CD4-positive, alpha-beta T cell treated with Interleukin-21 for 1 hour (primary cell): ENCODE measurements around the gene FANCC.

Experiments used
- DNase-seq: peaks from one replicate; pipeline ENCODE4 v3.0.0-alpha.2; 2020

The FANCC gene

DNA sequence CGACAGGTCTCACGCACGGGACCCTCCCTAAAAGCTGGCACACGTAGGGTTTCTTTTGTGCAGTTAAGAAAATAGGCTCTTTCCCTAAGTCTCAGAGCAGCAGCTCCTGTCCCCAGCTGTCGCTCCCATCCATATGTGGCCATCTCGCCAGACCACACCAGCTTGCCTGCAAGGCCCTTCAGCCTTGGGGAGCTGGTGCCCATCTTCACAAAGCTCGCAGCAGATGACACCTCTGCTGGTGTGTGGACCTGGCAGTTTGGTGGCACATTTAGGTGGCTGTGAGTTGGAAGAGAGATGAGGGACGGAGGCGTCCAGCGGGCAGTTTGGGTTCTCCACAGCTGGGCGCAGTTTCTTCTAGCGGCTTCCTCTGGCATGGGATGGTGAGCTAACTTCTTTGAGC lies 239.0 kb downstream of the FANCC start:
- DNase-seq = no peak

DNA sequence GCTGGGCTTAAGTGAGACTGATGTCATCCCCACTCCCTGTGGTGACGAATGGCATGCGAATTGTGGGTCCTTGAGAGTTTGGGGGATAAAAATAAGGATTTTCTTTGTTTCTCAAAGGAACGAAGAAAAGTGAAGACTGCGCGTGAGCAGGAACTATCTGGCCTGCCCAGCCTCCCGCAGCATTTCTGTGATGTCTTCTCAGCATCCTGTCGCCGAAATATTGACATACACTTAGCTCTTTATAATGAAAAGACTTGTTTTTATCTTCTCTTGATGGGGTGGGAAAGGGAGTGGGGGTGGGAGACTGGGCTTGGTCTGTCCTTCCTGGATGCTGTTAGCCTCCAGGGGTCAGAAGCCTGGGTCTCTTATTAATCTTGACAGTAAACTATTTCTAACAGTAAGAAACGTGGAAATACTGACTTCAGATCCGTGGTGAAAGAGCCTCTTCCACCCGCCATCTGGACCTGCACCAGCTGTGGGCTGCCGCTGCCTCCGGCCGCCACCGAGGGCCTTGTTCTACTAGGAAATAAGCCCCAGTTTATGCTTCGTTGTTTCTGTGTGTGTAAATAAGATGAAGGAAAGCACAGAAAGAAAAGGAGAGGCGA lies 239.6 kb downstream of the FANCC start:
- no peak for DNase-seq

DNA sequence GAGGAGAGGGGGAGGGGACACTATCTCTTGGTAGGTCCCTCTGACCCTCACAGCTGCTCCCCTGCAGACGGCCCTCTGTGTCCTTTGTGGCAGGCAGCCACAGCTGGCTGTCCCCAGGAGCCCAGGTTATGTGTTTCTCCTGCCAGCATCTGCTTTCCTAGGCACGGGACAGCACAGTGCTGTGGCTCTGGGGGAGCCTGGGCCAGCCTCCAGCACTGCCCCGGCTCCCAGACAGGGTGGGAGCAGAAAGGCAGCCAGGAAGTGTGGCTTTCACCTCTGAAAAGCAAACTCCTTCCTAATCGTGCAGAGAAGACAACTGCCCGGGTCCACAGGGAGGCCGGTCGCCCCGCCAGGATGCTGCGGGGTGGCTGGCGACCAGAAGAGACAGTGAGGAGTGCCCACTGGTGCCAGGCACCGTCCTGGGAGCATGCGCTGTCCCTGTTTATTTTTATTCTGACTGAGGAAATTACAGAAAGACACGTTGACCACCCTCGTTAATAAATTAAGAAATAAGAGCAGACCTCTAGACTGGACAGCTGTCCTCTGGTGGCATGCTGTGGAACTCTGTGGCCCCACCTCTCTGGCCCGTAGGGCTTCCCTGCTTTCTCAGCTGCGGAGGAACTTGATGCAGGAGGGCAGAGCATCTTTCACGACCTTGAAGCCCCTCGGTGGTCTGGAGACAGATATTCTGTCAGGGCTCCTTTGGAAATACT lies 240.3 kb downstream of the FANCC start:
- no peak for DNase-seq

DNA sequence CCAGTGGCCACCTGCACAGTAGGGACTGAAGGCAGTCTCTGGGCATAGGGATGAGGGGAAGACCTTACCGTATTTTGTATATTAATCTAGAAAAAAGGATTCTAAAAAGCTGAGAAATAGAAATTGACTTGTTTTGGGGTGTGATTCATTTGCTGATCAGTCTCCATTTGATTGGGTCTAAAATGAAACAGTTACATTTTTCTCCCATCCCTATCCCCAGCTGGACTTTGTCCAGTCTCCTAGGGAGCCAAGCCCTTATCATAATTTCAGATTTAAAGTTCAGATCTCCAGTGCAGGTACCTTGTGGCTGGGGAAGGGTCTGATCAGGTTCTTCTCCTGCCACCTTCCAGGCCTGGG lies 240.8 kb downstream of the FANCC start:
- DNase-seq = no peak

DNA sequence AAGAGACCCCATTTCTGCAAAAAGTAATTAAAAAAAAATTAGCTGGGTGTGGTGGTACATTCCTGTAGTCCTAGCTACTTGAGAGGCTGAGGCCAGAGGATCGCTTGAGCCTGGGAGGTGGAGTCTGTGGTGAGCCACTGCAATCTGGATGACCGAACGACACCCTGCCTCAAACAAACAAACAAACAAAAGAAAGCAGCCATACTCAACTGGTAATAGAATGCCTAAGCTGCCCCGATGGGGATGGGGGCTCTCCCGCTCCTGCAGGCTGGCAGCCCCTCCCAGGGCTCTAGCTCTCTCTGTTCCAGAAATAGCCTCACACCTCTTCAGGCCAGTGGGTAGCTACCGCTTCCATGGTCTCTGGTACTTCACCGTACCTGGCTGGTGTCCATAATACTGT lies 241.8 kb downstream of the FANCC start:
- no peak for DNase-seq

DNA sequence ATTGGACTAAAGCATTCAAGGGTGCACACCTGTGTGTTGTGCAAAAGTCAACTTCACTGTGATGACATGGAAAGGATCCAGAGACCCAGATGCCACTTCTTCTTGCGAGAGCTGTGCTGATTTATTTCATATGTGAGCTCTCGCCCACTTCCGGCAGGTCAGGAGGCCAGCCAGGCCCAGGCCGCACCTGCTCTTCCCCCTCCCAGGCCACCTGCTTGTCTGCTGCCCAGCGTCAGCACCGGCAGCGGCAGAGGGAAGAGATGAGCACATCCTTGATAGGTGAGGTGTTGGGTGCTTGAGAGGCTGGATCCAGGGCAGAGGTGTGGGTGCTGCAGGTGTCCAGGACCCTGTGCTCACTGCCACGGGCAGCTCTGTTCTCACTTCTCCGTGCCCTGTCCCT lies 242.9 kb downstream of the FANCC start:
- no peak for DNase-seq

DNA sequence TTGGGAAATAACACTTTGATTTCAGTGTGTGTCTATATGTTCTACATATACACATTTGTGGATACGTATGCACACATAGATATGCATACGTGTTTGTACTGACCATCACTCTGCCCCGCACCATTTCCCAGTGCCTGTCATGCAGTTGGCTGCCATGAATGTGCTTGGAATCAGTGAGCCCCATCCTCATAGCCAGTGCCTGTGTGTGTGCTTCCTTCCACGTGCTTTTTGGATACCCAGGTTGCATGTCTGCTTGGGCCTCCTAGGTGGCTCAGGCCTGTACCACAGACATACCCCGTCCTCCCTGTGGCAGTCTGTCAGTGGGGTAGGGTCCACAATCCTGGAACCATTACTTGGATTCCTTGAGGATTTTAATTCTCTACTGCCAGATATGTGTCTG lies 243.6 kb downstream of the FANCC start:
- no peak for DNase-seq

DNA sequence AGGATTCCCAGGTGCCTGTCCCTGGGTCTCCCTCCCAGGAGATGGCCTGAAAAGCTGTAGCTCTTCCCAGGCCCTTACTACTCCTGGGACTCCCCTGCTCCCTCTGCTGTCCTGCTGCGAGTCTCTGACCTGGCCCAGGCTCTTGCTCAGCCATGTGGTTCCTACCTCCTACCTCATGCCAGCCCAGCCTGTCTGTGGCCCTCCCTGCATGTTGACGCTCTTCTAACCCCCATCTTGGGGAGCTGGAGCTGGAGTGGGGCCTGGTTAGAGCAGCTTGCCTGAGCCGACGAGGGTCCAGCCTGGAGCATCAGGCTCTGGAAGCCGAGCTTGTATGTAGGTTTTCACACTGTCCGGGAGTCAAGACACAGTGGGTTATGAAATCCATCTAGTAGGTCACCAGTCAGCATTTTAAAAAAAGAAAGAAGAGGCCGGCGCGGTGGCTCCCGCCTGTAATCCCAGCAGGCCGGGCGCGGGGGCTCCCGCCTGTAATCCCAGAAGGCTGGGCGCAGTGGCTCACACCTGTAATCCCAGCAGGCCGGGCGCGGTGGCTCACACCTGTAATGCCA lies 244.4 kb downstream of the FANCC start:
- DNase-seq = no peak

DNA sequence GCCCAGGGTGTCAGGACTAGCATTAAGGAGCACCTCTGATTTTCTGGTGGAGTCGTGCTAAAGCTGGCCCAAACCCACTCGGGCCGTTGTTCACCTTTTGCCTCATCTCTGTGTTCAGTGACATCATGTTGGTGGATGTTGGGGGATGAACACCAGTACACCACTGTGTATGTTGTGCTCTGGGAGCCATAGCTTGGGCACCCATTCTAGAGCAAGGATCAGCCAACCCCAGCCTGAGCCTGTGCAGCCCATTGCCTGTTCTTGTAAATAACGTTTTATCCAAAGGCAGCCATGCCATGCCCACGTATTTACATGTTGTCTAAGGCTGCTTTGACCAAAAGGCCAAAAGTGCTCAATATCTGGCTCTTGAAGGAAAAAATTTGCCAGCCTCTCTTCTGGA lies 245.6 kb downstream of the FANCC start:
- DNase-seq = no peak

DNA sequence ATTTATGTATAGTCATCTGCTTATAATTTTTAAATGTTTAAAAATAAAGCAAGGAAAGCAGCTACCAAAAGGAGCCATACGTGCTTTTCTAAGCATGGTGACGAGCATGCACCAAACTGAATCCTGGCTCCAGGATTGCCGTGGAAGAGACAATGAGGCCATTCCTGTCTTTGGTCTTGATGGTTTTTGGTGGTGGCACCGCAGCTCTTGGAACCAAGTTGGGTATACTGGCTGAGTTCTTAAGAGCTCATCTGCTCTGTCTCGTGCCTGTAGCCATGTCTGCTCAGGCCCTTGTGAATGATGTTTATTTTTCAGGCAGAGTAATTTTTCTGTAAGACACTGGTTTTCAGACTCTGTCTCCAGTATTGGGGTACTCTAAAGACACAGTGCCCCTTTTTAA lies 246.1 kb downstream of the FANCC start:
- DNase-seq = no peak

DNA sequence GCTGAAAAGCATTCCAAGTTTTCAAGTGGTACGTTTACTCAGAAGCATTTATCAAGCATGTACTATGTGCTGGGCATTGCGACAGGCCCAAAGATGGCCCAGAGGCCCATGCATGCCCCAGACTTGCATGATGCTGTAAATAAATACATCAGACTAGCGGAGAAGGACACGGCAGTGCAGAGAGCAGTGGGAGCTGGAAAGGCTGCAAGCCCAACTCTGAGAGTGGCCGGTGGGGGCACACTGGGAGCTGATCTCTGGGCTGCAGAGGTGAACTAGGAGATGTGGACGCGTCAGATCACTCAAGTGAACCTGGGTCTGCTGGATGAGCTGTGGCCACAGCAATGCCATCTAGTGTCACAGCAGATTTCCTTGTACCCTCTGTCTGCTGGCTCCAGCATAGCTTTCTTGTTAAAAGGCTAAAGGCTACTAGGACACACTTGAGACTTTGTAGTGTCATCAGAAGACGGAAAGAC lies 246.9 kb downstream of the FANCC start:
- DNase-seq = no peak

DNA sequence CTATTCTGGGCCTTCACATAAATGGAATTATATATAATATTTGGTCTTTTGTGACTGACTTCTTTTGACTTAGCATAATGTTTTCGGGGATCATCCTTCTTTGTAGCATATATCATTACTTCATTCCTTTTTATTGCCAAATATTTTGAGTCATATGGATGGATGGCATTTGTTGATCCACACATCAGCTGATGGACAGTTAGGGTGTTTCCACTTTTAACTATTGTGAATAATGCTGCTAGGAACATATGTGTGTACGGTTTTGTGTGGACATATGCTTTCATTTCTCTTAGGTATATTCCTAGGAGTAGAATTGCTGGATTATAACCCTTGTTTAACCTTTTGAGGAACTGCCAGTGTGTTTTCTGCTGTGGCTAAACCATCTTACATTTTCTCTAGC lies 249.6 kb downstream of the FANCC start:
- no peak for DNase-seq

DNA sequence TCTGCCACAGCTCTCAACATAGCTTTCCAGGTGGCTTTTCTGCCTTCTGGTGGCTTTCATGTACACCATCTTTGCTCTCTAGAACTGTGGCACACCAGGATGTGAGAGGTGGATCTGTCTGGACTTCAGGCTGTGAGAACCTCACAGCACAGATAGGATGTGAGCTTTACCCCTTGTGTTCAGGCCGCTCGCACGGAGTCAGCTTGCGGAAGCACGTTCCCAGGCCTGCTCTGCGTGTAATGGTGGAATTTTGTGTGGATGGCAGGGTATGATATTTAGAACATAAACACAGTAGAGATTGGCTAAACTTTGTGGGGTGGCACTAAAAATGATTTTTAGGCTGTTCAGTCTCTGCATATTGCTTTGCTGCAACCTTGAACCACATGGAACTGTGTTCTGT lies 250.5 kb downstream of the FANCC start:
- DNase-seq = no peak

DNA sequence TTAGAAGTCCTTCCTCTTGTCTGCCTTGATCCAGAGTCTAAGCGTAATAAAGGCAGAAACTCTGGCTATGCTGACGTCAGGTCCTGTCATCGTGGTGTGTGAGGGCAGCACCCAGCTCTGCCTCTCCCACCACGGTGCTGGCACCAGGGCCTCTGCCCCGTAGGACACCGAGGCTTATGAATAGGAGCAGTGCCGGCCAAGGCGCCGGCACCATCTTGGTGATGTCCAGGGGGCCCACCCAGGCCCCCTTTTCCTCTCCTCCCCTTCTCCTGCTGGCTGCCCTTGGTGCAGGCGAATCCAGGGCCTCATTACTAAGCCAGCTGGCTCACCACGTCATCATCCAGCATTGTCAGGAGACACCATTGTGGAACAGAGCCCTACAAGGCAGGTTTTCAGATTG lies 252.3 kb downstream of the FANCC start:
- DNase-seq = no peak

DNA sequence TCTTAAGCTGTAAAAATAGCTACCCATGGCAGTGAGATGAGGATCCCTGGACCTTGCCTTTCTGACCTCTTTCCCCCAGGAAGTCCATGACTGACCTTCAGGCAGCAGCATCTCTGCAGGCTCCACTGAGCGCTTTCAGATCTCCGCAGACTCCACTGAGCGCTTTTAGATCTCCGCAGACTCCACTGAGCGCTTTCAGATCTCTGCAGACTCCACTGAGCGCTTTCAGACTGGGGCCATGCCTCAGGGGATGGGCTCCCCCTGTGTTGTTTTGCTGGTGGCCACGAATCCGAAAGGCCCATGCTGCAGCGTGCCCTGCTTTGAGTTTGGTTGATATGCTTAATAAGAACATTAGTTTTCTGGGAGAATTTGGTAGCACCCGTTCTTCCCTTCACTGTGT lies 254.2 kb downstream of the FANCC start:
- DNase-seq = no peak

DNA sequence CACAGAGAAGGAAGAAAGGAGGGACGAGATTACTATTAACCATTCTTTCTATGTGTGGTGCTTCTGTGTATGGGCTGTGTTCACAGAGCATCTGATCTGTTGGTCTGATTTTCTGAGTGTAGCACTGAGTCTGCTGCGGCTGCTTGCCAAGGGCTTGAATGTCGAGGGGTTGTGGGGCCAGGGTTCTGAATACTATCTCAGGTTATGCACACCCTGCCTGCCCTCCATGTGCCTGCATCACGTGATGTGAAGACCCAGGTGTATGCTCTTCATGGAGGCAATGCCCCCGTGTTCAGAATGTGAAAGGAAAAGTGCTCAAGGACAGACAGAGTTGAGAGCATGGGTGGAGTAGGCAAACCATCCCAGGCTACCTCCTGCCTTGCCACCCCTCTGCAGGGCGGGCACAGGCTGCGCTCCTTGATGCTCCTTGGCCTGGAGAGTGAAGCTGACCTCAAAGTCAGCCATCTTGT lies 254.9 kb downstream of the FANCC start:
- no peak for DNase-seq

DNA sequence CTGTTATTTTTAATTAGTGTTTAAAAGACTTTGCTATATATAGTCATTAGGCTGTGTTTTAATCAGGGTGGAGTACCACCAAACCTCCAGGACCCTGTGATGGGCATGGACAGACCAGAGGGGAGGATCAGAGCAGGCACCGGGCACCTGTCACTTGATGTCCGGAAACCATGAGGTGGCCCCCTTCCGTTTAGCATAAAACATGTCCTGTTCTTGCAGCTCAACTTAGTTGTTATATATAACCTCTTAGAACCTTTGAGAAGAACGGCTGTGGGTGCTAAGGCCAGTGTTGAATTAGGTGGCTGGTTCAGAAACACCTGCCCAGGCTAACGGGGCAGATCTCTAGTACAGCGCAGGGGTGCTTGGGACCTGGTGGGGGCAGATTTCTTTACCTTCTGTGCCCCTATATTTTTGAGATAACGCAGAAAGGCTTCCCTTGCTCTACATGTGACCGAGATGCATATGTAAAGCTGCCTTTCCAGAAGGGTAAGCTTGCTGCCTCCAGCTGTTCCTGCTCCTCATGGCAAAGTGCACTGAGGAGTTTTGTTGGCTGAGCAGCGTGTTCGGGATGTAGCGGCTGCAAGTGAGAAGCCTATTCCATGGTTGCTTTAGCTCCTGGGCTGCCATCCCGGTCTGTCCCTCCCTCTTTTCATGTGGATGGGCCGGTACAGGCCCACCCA lies 255.5 kb downstream of the FANCC start:
- no peak for DNase-seq

DNA sequence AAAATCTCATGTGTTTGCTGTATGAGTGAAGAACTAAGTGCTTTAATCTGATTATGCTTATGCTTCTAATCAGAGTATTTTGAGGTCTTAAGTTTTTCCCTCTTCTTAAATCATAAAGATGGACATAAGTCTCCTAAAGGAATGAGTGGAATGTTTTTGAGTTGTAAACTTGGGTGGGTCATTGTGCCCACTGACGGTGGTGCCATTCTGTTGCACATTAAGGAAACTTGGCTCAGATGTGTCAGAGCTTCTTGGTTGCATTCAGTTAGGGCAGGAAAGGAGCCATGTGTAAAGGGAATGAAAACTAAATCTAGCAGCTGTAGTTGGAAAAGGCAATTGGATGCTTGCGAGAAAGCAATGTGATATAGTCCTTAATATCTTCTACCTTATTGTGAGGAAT lies 256.6 kb downstream of the FANCC start:
- DNase-seq = no peak

DNA sequence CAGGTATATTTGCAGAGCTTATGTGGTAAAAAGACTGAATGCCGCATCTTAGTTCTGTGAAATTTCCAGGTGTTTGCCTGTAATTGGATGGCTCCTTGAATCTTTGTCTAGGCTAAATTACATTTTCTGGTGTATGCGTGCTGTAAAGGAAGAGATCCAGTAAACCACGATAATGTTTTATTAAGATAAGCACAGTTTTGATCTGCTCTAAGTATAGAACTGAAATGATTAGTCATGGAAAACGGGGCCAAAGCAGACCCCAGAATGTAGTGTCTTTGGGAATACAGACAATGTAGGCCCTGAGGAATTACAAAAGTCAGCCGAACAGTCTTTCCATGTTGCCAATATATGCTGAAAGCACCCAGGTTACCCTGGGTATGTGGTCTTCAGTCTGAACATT lies 257.3 kb downstream of the FANCC start:
- no peak for DNase-seq

DNA sequence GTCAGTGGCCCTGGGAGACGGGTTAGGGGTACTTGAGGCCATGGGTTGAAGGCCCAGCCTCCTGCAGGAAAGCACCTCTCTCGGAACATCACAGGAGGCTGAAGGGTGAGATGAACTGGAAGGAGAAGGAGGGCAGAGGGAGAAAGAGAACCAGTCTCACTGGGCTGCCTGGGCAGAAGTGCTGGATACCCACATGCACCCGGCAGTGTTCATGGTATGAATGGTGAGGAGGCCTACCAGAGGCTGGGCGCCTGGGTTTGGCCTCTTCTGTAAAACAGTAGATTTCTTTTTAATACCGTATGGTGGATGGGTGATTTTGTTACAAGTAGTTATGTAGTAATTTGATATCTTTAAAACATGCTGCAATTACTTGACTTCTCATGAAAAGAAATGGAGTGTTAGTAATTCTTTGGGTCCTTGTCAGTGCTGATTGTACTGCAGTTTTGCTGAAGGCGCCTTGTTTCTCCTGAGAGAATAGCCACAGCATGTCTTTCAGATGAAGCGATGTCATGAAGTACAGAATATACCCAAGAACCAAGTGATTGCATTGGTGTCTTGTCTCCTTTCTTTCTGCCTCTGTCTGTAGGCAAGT lies 258.6 kb downstream of the FANCC start:
- DNase-seq = no peak

DNA sequence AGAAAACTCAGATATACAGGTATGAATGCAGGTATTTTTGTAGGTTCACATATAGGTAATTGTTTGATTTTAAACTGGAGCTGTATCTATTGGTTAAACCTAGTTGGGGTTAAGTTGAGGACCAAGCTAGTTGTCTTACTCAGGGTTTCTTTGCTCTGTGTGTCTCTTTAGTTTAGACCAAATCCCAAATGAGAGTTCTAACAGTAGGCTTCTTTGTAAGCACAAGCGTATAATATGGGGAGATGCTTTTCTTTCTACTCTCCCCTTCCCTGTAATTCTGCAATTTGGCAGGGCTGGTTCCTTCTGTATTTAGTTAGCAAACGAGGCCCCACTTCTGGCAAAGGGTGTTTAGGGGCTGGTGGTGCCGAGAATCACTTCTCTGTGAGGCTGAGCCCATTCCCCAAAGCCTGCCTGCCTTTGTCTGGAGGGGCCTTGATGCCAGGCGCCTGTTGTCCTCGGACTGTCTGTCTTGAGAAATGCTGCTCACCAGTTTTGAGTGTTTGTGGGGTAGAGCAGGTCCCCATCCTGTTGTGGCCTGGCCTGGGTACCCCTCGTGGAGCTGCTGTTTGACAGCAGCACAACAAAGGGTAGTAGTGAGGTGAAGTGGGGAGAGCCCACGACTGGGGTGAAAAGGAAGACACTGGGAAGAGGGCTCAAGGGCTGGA lies 259.3 kb downstream of the FANCC start:
- DNase-seq = no peak

DNA sequence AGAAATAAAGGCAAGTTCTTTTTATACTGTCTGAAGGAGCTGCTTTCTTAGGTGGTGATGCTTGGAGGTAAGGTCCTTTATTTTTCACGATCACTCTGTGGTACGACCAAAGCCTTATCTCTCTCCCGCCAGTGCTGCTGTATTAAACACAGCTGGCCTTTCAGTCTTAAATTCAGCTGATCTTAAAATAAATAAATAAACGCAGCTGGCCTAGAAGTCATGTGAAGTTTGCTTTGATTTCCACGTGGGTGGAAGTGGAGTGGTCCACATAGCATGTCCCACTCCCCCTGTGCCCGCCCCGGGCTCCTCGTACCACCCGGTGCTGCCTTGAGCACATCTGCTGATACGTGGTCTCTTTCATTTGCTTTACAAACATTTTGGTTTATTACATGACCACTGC lies 260.4 kb downstream of the FANCC start:
- no peak for DNase-seq
